Stimulated activated CD4-positive, alpha-beta T cell treated with anti-CD3 and anti-CD28 coated beads, Interleukin-1b, Interleukin-23, amount 100 ng/mL, for 4 hours (primary cell): ENCODE measurements around the gene CD63.

Experiments used
- DNase-seq, 2 donors: peaks; one replicate each; pipeline ENCODE4 v3.0.0-alpha.2; 2020; ENCODE audit warnings: low read depth in 2 of 2

Gene CD63

DNA sequence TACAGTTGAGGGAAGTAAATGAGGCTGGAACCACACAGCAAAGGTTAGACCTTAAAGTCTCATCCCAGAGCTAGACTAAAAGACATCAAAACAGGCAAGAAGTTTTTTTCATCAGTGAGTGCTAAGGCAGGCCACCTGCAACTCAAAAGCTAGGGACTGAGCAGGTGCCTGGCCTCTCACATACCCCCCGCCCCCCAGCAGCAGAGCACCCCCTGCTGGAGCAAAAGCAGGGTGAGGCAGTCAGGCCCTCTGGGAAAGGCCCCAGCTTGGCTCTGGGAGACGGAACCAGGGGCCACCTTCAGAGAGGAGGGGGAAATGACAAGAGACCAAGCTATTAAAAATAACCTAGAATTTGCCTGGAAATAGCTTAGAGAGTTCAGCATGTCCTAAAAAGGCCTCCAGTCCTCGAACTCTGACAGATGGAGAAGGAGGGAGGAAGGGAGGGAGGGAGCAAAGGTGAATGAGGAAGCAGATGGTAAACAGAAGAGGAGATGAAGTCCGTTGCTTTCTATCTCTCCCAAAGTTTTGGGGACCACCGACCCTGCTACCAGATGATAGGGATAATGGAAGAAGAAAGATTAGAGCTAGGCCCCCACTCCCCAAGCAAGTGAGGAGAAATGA lies 22.9 kb downstream of the CD63 start:
- DNase-seq: no peak

DNA sequence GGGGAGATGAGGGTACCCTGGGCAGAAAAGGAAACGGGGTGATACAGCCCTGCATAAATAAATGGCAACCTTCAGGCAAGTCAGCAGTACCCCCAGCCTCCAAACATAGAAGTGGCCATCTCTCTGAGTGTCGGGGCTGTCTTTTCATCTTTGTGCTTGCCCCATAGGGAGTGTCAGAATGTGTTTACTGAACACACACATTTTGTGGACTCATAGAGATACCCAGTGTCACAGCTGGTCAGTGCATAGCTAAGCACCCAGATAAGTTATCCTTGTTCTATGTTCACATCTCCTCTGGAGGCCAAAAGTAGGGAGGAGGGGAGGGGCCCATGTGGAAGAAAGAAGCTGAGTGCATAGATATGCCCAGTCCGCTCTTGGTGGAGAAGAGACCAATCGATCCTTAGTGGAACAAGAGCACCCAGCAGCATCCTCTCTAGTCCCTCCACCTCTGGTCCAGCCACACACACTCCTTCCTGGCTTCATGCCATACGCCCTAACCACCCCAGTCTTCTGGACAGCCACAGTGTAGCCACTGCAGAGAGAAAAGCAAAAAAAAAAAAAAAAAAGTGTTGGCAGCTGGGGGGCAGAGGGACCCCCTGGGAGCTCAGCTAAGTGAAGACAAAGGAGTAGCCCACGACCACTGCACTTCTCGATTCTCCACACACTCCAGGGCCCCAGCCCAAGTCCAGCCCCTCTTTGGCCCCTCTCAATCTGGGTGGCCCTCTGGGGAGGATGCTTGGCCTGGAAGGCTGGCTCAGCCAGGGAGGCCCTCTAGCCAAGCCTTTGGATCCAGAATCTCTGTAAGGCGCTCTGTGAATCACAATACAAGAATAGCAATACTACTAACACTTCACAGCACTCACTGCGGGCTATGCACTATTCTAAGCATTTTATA lies 23.7 kb downstream of the CD63 start:
- no peak for DNase-seq

DNA sequence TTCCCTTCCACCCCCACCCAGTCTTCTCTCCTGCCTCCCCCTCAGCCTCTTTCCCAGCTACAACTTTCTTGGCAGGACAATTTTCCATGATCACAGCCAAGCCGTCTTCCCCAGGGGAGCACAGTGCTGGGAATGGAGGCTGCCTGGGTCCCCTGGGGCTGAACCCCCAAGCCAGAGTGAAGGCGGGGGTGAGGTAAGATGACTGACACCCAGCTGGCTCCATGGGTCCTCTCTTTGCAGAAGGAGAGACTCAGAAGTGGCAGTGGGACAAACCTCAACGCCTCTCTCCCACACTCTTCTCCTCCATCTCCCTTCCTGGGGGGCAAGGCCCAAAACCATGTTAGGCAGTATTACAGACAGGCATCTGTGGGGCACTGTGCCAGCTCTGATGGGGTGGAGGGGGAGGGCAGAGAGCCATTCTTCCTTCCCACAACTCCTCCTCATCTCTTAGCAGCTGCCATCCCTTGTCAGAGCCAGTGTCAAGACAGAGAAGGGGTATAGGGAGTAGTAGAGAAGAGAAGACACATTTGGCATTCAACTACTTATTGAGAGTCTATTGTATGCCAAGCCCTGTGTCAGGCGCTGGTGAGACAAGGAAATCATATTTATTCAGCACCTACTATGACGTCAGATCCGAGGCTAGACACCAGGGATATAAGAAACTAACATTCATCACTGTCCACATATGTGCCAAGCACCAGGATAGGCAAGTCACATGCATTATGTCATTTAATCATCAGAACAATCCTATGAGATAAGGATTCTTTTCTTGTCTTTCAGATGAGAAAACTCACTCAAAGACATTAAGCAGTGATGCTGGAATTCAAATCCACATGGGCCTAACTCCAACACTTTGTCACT lies 24.7 kb downstream of the CD63 start:
- no peak for DNase-seq

DNA sequence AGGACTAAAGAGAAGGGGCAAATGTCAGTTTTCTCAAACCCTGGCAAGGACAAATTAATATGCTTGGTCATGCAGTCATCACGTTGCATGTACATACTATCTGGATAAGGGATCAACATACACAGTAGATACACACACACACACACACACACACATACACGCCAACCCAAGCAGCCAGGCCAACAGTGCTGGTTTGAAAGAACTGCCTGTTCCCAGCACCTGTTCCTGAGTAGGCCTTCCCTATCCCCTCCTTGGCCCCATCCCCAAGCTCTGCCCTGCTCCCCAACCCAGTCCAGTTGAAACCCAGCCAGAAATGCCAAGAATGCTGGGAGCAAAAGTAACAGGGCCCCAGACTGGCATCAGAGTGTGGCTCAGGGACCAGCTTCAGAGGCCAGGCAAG lies 25.5 kb downstream of the CD63 start:
- no peak for DNase-seq

DNA sequence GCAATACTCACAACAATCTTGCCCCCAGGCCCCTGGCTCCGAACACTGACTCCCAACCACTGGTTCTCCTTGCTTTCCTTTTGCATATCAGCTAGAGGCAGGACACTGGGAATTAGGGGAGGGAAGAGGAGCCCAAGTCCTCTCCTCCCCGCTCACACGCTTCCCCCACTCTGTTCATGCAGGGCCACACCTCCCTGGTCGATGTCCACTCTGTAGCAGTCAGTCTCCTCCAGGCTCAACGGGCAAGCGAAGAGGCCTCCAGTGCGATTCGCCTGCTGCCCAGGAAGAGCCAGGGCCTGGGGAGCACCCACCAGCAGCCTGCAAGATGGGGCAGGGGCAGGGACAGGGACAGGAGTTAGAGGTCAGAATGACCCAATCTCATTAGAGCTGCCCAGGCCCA lies 25.9 kb downstream of the CD63 start:
- no peak for DNase-seq

DNA sequence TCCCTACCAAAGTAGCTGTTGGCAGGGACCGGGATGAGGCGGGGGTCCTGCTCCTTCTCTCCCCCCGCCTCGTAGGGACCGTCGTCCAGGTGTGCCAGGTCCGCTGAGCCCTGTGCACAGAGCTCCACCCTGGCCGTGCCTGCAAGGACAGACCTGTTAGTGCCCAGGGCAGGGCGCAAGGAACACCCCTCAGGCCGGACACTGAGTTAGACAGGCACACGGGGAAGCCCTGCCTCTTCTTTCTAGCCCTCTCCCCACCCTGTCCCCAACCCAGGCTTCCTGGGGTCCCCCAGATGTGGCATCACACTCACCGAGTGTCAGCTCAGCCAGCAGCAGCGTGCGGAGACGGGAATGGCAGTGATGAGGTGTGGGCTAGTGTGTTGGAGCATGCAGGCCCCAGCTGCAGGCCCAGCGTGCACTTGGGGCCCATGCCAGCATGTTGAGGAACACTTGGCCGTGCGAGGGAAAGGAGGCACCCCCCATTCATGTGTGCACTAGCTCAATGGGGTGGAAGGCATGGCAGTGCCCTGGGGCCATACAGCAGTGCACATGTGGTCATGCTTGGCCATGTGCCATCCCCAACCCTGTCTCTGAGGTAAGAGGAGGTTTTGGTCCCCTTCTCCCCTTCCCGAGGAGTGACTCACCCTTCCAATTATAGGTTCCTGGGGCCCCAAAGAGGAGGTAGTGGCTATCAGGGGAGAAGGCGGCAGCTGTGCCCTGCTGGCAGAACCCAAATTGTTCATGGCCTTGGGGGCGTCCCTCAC lies 28.4 kb downstream of the CD63 start:
- no peak for DNase-seq

DNA sequence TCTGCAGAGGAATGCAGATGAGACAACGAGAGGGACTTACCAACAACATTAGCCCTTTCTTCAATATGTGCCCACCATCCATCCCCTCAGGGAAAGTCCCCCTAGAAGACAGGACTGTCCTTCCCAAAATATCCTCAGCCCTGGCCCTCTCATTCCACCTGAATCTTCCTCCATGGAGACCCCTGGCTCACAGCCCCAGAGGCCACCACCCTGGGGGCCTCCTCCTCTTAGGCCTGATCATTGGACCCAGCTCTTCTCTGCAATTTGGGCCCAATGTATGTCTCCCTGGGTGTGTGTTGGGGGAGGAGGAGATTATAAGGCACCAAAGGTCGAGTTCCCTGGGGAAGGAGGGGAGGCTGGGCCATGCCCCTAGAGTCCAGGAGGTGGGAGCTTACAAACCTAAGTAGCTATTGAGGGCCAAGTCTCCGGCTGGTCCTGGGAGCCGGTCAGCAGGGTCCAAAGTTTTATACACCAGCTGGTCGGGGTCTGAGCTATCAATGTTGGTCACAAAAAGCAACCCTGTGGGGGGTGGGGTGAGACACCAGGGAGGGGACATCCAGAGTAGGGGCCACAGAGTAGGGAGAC lies 29.2 kb downstream of the CD63 start:
- DNase-seq: no peak

DNA sequence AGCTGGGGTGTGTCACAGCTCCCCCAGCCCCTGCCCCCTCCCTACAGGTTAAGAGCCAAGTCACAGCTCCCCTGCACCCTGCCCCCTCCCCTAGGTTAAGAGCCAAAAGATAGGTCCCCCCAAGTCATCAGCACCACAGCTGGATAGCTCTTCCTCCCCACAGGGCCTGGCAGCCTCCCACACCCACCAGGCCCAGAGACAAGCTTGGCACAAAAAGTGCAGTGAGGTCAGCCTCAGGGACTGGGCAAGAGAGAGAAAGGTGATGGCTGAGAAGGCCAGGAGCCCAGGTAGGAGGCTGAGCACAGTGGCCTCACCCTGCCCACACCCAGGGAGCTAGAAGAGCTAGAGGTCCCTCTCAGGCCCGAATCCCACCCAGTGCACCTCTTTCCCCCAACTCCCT lies 29.8 kb downstream of the CD63 start:
- DNase-seq: no peak

DNA sequence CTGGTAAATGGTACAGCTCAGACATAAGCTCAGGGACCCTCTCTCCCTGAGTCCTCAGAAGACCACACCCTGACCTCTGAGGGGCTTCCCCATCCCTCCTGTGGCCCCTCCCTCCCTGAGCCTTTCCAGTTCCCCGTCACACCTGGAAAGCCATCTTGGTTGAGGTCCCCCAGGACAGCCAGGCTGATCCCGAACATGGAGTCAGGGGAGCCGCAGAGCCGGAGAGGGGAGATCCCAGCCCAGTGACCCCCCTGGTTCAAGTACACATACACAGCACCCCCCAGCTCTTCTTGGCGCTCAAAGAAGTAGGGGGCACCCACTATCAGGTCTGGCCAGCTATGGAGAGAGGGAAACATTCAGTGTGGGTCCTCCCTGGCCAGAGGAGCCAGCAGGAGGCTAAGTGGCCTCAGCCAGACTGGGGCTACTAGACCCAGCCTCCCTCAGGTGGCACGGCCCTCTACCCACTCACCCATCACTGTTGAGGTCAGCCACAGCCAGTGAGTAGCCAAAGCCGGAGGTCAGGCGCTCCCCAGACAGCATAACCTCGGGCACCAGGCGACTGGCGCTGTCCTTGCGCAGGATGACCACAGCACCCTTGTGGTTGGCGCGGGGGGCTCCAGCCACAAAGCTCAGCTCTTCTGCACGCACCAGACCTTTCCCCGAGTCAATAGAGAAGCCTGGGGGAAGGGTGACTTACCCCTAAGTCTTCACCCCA lies 30.4 kb downstream of the CD63 start:
- DNase-seq: no peak

DNA sequence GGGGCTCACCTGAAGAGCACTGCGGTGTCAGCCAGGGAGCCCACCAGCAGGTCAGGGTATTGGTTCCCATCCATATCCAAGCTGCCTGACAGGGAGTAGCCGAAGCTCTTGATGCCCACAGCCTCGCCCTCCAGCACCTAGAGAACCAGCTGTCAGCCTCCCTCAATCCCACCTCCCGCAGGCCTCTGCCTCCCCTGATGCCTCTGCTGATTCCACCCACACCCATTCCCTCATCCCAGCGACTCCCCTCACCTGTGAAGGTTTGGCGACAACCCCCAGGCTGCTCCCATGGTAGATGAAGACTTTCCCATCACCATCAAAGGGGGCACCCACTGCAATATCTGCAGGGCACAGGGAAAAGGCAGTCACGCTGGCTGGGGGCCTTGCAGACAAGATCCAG lies 31.1 kb downstream of the CD63 start:
- no peak for DNase-seq

DNA sequence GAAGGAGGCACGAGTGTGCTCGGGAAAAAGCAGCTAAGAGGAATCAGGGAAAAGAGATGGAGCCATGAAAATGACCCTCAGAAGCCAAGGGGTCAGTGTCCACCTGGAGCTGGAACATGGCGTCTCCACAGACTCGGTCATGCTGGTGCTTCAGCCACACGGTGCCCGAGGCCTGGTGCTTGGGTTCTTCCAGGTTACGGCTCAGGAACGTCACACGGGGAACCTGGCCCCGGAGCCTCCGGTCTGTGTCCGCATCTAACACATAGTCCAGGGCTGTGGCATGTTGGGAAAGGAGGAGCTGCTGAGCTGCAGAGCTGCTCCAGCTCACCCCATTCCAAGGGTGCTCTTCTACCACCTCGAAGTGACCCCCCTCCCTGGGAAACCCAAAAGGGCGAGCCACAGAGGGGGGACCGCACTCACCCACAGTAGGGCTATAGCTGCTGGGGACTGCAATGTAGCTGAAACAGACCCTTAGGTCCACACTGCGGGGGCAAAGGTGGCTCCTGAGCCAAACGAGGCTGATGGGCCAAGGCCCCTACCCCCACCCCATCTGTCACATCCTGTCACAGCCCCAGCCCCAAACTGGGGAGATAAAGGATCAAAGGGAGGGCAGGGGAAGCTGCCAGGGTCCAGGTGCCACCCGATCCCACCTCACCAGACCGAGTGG lies 31.9 kb downstream of the CD63 start:
- DNase-seq: no peak

DNA sequence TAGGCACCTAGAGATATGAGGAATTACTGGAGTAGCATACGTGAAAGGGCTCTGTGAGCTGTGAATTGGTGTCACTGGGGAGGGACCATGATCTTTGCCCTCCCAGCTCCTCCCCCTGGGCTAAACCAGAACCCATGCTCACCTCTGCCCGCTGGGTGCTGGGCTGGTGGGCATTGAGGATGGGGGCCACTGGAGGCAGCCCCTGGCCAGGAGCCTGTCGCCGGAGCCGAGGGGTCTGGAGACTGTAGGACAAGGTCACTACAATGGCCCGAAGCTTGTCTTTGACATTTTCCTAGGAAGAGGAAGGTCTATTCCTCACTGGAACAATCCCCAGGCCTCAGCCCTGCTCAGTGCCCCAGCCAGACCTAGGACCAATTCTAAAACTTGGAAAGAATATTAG lies 32.7 kb downstream of the CD63 start:
- no peak for DNase-seq

DNA sequence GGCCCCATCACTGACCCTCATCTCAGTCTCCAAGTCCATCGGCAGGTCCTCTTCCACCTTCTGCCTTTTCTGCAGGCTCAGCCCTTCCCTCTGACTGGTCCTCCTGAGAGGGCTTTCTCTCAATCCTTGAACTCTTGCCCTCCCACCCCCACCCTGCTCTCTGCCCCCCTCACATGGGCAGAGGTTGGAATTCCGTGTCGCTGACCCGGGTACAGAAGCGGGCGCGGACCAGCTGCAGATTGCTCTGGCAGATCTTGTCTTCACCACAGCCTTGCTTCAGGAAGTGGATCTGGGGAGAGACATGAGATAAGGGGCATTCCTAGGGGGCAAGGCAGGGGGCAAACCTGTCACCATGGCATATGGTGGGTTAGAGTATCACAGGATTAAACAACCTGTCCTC lies 33.5 kb downstream of the CD63 start:
- no peak for DNase-seq

DNA sequence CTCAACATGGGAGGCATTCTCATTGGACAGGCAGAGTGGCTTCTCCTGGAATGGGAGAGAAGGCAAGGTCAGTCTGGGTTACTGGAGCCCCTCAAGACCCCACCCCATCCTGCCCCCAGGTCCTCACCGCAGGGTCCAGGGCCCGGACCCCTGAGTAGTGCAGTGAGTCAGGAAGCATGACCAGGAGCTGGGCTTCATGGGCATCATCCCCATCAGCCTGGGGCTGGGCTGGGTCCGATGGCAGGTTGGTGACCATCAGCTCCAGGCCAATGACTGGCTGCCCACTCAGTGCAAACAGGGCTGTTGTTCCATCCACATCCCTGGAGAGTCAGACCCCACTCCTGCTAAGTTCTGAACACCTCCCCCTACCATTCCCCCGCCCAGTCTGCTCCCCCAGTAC lies 34.2 kb downstream of the CD63 start:
- no peak for DNase-seq

DNA sequence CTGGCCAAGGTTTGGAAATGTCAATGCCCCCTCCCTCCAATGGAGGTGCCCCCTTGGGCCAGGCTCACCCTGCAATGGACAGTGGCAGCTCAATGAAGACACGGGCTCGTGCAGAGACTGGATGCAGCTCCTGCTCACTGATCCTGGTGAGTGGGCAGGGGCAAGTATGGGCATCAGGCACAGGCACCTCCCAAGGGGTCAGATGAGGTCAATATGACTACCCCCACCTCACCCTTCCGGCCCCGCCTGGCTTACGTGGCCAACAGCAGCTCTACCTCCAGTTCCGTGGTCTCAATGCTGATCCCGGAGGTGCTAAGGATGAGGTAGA lies 34.7 kb downstream of the CD63 start:
- DNase-seq: no peak

DNA sequence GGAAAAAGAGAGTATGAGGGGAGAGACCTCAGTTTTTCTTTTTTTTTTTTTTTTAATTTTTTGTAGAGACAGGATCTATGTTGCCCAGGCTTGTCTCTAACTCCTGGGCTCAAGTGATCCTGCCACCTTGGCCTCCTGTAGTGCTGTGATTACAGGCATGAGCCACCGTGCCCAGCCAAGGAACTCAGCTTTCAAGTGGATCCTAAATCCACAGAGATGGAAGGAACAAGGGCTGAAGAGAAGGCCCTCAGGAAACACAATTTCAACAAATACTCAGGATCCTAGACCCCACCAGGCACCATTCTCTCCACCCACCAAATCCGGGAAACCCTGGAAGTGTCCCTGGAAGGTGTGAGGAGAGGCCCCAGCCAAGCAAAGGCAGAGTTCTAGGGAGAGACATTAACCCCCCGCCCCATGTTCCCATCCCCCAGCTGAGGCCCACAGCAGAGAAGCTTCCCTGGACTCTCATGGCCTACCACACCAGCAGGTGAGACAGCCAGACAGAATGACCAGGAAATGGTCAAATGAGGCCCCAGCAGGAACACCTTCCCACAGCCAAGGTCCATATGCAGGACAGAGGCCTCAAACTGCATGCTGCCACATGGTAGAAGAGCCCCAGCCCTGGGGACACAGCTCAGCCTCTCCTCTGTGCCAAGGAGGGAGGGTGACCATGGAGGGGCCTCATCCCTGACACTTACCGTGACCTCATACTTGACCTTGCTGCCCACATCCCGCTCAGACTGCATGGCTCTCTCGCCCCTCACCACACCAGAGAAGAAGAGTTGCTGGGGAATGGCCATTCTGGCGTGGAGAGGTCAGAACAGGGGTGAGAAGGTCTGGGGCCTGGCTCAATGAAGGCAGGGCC lies 35.3 kb downstream of the CD63 start:
- no peak for DNase-seq

DNA sequence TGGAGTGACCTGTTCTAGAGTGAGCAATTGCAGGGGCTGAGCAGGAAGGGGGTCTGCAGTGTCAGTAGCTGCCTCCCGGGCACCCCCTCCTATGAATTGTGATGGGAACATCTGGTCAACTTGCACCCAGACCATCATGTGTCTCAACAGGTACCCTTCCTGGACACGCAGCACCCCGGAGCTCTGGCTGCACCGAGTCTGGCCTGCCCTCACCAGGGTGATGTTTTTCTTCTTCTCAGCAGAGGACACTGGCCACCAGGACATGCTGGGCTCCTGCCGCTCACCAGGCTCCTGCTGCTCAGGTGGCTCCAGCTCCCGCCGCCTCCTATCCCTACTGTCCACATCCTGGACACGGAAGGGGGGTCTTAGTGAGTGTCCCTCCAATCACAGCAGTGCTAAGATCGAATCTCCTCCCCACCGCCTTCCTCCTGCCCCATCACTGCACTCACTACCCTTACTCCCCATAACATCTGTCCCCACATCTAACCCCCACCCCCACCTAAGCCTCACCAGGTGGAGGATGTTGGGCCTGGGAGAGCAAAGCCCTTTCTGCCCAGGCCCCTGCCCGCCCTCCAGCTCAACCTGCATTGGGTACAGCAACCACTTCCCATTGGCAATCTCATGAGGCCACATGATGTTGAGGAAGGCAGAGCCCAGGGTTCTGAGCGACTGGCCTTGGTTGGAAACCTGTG lies 36.0 kb downstream of the CD63 start:
- DNase-seq: no peak

DNA sequence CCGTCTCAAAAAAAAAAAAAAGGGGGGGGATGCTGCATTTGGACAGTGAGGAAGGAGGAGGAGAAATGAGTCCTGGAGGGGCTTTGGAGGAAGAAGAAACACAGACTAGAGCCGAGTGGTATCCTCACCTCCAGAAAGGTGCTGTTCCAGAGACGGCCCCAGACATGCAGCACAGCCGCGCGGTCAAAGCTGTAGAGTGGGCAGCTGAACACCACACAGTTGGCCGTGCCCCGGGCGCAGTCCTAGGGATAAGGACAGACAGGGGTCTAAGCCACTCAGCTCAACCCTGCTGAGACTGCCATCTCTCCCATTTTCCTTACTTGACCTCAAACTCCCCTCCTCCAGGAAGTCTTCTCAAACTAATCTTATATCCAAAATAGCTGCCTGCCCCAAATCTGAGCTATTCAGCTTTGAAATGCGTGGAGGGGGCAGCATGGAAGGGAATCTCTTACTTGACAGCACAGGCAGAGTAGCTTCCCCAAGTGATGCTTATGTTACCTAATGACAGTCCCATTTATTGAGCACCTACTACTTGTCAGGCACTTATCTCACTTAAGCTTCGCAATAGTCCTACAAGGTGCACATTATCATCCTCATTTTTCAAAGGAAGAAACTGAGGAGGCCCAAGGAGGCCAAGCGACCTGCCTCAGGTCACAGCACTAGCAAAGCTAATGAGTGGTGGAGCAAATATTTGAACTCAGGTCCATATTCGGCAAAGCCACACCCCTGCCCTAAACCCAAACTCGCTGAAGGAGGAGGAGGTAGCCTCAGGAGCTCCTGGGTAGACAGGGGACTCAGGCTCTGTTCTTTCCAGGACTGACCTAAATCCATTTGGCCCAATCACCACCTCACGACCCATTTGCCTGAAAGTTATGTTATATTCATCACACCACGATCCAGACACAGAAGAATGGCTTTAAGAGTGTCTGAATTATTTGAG lies 39.8 kb downstream of the CD63 start:
- no peak for DNase-seq
